Retinal pigment epithelial cell (primary cell): ENCODE measurements around the gene DAPK2.

Source experiments
- DNase-seq: peaks from one replicate; pipeline ENCODE4 v3.0.0-alpha.2; 2010; ENCODE audit warnings: low read depth
- H3K4me3 ChIP-seq: 2 replicates; pipeline ENCODE4 v1.5.1; 2011; ENCODE audit warnings: mild to moderate bottlenecking, low read length, control low read depth, moderate library complexity
- TF ChIP-seq, protein P1 (sequence below): conservative IDR thresholded peaks from 2 replicates; pipeline ENCODE4 v1.5.1; 2011; ENCODE audit warnings: low read depth, low read length, control low read depth, inconsistent platforms

Gene DAPK2

GRCh38 chr15:64004056-64004455 lies 42.2 kb downstream of the DAPK2 start:
- no peak overlapping the region for H3K4me3 ChIP-seq
- no peak for DNase-seq
- TF ChIP-seq, protein P1, sequence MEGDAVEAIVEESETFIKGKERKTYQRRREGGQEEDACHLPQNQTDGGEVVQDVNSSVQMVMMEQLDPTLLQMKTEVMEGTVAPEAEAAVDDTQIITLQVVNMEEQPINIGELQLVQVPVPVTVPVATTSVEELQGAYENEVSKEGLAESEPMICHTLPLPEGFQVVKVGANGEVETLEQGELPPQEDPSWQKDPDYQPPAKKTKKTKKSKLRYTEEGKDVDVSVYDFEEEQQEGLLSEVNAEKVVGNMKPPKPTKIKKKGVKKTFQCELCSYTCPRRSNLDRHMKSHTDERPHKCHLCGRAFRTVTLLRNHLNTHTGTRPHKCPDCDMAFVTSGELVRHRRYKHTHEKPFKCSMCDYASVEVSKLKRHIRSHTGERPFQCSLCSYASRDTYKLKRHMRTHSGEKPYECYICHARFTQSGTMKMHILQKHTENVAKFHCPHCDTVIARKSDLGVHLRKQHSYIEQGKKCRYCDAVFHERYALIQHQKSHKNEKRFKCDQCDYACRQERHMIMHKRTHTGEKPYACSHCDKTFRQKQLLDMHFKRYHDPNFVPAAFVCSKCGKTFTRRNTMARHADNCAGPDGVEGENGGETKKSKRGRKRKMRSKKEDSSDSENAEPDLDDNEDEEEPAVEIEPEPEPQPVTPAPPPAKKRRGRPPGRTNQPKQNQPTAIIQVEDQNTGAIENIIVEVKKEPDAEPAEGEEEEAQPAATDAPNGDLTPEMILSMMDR = no peak

DNA sequence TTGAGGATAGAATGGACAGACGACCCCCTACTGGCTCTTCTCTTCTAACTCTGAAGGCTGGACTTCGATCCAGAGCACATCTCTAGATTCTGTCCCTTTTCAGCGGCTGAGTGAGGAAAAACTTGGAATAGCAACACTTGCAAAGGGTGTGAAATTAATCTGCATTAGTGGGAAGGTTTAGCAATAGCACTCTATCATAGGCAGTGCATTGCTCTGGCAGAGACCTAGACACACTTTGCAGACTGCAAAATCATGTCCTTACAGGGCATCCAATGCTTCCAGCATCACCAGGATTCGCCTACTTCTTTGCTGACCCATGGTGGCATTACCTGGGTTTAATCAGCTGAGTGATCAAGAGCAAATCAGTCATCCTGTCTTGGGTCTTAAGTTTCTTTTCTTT lies 43.1 kb downstream of the DAPK2 start:
- TF ChIP-seq, protein P1 = no peak
- no peak for DNase-seq
- no peak overlapping the region for H3K4me3 ChIP-seq

- no peak for DNase-seq
- no peak overlapping the region for H3K4me3 ChIP-seq
- TF ChIP-seq, protein P1 = no peak
These were observed 45.1 kb downstream of the DAPK2 start for GRCh38 chr15:64001148-64001547.

DNA sequence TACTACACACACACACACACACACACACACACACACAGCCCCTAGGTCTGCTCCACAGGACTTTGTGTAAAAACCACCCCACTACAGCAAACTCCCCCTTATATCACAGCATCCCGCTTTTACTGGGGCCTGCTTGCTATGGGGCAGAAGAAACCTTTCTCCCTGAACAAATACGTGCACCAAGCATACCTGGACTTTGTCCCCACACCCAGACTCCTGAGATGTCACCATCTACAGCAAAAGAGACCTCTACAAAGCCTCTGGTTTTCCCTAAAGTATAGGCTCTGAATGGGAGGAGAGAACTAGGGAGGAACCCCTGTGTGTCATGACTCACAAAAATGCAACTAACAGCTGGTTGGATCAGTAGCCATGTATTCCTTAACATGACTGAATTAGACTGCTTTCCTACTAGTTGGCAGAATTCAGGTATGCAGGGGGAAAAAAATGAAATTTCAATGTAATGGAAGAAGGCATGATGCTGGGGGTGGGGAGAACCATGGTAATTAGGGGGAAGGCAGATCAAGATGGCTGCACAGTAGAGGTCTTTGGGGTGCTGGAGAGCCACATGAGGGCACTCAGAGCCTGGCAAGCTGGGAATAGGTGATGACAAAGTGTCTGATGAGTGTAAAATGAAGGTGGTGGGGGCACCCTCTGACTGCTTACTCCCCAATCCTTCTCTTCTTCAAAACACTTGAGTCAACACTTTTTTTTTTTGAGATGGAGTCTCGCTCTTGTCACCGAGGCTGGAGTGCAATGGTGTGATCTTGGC lies 45.9 kb downstream of the DAPK2 start:
- no peak for DNase-seq
- TF ChIP-seq, protein P1 = no peak
- H3K4me3 ChIP-seq = no peak overlapping the region

- DNase-seq = no peak
- TF ChIP-seq, protein P1 = no peak
- H3K4me3 ChIP-seq = no peak overlapping the region
These were observed 47.1 kb downstream of the DAPK2 start for GRCh38 chr15:63999177-63999576.

DNA sequence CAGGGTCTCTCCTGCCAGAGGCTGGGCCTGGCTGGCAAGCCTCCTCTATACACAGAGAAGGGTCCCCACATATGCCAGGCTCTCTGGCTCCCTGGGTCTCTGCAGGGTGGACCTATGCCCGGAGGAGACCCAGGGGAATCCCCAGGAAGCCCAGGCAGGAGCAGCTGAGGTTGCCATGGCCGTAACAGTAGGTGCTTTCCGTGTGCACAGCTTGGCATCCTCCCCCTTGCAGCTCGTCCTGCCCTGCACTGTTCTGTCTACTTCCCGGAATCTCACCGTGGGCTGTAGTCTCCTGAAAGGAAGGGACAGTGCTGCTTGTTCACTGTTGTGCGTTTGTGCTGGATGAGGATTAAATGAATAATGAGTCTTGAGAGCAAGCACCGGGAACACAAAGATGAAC lies 47.8 kb downstream of the DAPK2 start:
- H3K4me3 ChIP-seq = no peak overlapping the region
- TF ChIP-seq, protein P1 = no peak
- DNase-seq = no peak

DNA sequence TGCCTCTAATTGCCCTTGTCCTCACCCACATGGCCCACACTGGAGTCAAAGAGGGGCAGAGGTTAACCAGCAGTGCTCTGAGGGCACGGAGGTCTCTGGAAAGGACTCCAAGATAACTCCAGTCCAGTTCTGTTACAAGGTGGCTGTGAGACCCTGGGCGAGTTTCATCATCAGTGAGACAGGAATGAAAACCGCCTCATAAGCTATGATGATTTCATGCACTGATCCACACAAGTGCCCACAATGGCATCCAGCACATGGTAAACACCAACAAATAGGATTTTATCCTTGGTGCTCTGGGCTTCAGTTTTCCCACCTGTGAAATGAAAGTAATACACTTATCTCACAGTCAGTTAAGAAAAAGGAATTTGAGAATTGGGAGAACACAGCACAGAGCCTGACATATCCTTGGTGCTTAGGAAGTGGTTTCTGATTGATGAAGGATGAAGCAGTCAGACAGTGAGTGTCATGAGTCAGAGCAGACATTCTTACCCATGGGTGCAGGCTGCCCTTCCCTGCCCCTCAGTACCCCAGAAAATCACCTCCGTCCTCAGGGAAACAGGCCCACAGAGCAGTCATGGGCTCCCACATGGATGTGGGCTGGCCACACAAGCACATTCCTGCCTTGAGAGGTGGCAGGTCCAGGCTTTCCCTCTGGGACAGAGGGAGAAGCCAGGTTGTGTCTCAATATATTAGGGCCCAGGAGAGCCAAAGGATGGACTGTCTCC lies 48.4 kb downstream of the DAPK2 start:
- TF ChIP-seq, protein P1 = no peak
- no peak overlapping the region for H3K4me3 ChIP-seq
- no peak for DNase-seq
